GM21737 (cell line): ENCODE measurements around the gene KLF4.
"Not testable (repeated sequence)": the region's sequence is repeated elsewhere in the genome, so short reads cannot be mapped to it uniquely, and the experiment has no call there.

Experiments used
- ATAC-seq: cut with Tn5 transposase; IDR thresholded peaks from one replicate; pipeline ENCODE4 v1.9.1; 2021; ENCODE audit warnings: mild to moderate bottlenecking, moderate library complexity; ENCODE audit not compliant: unreplicated experiment

KLF4 gene

DNA sequence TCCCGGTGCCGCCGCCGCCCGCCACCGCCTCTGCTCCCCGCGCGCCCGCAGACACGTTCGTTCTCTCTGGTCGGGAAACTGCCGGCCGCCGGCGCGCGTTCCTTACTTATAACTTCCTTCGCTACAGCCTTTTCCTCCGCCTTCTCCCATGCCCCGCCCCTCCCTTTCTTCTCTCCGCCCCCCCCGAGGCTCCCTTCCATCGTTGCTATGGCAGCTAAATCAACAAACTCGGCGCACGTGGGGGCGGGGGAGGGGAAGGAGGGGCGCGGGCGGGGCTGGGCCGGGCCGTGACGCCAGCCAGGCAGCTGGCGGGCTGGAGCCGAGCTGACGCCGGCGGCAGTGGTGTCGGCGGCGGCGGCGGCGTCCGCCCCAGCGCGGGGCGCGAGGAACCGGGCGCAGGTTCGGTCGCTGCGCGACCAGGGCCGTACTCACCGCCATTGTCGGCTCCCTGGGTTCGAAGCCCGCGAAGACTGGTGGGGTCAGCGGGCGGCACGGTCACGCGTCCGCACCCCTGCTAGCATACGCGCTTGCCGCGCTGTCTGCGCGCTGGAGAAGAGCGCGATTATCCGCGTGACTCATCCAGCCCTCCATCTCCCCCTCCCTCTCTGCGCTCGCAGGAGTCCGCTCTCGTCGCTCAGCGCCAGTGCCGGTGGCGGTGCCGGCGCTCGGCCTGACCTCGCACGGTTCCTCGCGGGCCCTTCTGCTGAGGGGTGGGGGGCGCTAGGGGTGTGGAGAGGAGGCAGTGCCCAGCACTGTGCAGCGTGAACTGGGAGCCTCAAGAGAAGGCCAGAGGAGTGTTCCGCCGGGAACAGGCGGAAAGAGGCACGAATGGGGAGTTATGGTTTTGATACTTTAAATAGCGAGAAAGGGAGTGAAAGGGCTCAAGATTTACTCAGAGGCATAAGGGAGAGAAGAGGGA is at the start of gene KLF4:
Gene KLF4 (minus strand): TSS at position 83 of the 919 bp plus-strand sequence. CDS start 597 bp downstream, outside the sequence.
- peak; percentile 61 for ATAC-seq

DNA sequence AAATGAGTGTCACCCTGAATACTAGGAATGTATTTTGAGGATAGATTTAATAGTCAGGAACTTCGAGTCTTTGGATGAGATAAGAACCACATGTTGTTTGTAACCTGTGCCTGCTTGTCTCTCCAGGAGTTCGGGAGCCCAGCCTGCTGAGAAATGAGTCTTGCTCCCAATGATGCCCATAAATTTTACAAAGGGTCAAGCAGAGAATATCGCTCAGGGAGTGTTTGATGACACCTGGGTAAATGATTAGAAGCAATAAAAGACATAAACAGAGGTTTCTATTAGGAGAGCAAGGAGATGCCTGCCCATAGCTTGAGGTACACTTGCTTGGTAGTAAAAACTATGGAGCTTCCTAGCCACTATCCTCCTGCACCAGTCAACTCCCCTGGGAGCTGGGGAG is 46.9 kb upstream of the KLF4 start:
- no peak for ATAC-seq

DNA sequence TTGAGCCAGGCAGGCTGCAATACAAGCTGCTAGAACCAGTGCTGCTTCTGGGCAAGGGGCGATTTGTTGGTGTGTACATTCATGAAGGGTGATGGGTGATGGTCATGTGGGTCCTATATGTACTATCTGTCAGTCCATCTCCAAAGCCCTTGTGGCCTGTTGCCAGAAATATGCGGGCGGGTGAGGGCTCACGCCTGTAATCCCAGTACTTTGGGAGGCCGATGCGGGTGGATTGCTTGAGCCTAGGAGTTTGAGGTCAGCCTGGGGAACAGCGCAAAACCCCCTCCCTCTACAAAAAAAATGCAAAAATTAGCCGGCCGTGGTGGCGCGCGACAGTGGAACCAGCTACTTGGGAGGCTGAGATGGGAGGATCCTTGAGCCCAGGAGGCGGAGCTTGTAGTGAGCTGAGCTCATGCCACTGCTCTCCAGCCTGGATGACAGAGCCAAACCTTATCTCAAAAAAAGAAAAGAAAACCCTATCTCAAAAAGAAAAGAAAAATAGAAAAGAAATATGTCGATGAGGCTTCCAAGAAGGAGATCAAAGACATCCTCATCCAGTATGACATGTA is 45.0 kb upstream of the KLF4 start:
- no peak for ATAC-seq

DNA sequence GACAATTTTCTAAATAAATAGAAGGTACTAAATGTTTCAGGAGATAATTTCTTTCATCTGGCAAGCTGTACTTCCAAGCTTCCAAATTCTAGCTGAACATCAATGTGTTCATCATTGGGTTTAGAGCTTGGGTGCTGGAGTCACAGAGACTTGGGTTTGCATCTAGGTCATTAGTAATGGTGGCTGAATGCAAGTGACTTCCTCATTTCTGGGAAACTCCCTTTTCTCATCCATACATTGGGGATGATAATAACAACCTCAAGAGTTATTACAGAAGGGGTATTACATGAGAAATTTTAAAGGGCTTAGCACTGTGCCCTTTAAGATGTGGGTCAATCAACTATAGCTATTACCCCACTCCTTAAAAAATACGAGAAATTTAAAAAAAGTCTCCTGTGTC is 41.1 kb upstream of the KLF4 start:
- no peak for ATAC-seq

DNA sequence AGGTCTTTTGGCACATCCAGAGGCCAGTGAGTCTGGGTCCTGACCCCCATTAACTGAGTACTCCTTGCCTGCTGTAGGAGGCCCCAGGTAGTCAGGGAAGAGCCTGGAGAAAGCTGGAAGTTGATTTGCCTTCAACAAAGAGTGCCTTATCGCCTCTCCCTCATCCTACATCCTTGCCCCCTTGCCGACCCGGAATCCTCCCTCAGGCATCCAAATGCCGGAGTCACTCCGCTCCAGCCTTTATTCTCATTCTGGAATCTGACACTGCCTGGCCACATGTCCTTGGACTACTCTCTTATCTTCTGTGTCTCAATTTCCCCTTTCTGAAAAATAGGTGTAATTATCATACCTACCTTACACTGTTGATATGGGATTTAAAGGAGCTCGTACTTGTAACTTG is 39.1 kb upstream of the KLF4 start:
- no peak for ATAC-seq

DNA sequence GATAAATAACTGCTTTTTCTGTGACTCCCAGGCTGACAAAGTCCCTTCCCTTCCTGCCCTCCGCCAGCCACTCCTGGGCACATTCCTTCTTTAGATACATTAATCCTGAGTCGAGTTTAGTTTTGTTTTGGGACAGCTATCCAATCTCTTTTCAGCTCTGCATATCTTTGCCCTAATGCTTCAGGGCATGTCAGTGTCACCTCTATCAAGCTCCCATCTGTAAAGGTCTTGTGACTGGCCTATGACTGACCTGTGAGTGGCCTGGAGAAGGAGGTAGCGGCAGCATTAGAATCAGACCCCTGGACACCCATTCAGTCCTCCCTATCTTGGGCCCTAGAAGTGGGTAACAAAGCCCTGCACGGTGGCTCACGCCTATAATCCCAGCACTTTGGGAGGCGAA is 34.0 kb upstream of the KLF4 start:
- no peak for ATAC-seq

DNA sequence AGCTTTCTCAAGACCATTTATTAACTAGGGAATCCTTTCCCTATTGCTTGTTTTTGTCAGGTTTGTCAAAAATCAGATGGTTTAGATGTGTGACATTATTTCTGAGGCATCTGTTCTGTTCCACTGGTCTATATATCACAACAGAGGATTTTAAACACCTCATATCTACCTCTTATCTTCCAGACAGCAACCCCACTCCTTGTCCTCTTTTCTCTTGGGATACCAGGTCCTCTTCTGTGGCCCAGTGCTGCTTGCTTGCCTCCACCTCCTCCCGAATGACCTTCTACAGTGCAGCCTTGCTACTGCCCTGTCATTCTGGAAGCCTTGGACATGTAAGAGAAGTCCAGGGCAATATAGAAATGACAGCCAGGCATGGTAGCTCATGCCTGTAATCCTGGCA is 30.6 kb upstream of the KLF4 start:
- no peak for ATAC-seq

DNA sequence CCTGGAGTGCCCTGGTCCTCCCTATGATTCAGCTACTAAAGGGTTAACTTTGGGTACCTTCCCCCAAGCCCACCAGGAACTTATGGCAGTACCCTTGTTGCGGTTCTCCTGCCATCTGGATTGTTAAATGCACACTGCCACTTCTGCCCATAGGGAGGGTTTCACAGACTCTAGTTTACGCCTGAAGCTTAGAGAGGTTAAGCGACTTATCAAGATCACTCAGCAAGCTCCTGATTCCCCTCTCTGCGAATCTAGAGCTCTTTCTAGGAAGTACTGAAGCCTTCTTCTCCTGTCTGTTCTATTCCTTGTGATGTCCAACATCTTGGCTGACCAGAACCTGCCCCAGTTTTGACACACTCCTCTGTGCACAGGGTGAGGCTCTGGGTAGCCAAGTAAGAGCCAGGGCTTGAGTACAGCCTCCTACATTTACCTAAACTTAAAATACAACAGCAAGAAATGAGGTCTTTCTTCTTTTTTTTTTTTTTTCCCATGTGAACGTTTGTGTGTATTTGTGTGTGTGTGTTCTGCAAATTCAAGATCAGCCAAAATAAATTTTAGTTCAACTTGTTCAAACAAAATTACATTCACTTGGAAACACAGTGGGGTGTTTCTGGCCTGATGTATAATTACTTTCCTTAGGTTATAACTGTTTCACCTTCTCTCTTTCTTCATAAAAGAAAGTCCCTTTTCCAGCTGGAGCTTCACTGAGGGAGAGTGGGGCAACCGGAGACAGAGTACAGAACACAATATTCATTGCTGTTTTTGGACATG is 28.7 kb upstream of the KLF4 start:
- no peak for ATAC-seq

DNA sequence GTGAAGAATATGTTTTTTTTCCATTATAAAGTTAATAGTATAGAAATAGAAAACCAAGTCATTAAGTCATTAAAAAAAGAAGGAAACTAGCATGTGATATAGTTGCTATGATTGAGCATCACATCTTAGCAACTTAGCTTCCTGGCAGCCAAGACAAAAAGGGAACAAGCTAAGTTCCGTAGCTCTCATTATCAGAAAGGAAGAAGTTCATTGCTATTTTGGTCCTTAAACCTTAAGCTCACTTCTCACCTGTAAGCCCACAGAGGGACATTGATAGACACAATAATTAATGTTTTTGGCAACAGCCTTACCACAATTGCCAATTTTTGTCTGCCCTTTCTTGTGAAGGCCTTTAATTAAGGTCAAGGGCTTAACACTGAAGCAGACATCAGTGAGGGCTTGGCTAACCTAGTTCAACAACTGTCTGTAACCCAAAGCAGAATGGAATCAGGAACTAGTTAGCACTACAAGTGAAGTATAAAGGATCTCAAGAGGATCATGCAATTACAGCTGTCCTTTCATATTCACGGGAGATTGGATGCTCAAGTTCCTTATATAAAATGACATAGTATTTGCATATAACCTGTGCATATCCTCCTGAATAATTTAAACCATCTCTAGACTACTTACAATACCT is 24.0 kb upstream of the KLF4 start:
- ATAC-seq = no peak

DNA sequence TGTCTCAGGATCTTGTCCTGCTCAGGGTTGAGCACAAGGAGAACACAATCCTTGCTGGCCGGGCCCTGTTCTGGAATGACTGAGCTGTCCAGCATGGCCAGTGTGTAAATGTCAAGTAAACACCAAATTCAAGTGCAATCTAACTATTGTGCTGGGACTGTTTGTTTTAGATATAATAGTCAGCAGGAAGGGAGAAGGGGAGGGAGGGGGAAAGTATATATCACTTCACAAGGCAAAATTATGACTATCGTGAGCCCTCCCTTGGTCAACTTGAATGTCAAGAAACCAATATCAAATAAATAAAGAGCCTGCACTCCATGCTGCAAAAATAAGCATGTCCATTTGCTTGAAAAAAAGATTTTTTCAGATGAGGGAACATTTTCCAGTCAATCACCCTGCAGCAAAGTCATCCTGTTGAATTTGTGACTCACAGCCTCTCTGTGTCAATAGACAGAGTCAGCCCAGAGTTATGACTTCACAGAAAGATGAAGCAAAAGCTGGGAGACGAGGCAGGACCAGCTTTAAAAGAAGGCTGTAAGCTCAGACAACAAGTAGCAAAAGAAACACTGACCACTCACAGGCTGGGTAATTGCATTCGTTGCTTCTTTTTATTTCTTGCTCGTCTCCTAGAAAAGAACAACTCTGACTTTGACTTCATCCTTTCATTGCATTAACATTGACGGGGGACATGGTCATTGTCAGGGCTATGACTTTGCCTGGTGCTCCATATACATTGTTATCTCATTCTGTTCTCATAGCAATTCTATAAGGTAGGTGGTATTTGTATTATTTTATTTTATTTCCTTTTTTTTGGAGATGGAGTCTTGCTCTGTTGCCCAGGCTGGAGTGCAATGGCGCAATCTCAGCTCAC is 15.3 kb upstream of the KLF4 start:
- ATAC-seq = no peak

DNA sequence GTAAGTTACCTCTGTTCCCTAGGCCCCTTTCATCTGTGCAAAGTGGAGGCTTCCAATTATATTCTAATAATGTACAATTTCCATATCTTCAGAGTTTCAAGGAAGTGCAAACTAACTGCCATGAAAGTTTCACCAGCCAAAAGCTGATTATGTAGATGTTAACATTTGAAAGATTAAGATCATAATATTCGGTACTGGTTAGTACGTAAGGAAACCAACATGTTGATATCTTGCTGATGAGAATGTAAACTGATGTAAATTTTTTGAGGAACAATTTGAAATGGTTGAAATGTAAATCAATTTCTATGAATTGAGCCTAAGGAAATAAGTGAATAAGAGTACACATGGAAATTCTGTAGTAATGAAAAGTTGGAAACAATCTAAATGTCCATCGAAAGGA is 12.9 kb upstream of the KLF4 start:
- ATAC-seq = no peak

DNA sequence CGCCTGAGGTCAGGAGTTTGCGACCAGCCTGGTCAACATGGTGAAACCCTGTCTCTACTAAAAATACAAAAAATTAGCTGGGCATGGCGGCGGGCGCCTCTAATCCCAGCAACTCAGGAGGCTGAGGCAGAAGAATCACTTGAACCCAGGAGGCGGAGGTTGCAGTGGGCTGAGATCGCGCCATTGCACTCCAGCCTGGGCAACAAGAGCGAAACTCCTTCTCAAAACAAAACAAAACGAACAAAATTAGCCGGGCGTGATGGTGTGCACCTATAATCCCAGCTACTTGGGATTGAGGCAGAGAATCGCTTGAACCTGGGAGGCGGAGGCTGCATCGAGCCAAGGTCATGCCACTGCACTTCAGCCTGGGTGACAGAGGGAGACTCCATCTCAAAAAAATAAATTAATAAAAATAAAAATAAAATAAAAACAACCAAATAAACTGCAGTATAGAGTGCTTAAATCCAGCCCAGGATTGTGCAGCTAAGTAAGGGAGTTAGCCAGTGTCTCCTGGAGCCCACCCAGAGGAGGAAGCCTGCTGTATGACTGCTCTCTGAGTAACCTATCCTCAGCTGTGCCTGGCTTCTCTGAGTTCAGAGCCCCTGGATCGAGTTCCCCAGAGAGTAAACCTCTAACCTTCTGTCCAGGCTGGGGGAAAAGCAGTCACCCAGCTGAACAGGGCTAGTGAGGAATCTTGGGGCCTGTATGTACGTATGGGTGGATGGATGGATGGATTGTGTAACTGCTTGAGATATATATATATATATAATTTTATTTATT is 11.0 kb upstream of the KLF4 start:
- not testable (repeated sequence) for ATAC-seq

DNA sequence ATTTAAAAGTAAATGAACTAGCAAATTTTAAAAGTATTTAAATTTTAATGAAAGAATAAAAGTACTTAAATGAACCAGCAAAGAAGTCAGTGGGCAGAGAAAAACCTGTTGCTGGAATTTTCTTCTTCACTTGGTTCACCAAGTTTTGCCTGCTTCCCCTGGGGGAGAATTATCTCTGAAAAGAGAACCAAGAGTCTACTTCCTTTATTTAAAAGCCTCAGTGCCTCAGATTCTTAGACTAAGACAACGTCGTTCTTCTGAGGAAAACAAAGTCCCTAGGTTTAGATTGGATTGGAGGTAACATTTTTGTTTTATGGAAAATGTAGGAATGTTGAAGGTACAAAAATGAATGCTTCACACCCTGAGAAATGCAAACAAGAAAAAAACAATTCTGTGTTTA is 7.4 kb upstream of the KLF4 start:
- ATAC-seq = no peak

DNA sequence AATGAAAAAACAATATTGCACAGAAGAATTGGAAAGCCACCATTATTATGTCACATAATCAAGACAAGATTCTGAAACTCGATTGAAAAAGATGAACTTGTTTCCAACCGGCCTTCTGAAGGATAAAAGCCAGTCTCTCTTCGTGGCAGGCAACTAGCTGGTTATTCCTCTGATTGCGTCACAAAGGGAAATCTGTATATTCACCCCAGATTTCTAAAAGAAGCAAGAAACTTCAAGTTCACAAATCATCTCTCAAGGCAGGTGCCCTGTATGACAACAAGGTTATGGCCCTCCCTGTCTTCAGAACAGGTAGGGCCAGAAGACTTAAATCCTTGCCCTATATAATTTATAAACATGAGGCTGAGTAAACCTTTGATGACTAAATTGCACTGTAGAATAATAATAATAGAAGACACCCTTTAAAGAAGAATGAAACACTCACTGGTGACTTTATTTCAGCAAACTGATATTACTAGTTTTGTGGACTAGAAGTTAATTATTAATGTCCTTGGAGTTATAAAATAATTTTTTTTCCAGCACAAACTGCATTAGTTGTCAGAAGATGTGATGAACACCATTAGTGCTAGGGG is 2.9 kb upstream of the KLF4 start:
- ATAC-seq = no peak

DNA sequence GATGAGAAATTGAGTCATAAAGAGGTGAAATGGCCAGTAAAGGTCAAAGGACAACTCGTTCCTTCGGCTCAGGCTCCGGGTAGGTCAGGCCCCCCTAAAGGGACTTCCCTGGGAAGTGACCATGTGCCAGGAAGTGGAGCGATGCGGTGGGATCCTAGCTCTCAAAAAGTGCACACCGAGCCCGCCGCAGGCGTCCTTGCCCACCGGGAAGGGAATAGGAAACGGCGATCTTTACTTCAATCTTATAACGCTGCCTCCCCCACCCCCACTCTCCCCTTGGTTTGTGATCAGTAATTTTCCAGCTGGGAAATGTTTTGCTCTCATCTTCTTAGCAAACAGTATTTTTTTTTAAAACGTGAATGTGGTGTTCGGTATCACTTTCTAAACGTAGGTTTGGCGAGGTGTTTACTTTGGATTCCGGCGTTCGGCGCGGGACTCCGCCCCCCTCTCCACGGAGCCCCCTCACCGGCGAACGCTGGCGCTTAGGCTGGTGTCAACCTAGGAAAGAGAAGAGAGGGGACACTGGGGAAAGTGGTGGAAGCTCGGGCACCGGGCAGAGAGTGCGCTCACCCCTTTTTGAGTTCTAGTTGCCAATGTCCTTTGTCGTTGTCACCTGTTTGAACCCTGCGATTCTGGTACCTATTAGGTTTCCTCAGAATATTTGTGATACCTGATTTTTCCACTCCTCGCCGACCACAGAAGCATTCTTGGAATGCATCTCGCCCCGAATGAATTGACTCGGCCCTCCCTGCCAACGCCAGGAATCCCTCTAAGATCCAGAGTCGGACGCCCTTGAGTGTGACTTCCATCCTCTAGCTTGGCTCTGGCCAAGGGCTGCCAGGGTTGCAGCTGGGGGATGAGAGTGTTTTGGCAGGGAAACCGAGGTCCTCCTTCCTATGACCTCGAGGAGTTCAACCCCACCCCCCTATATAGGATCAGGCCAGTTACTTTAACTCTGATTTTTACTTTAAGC is 1.8 kb upstream of the KLF4 start:
- no peak for ATAC-seq

DNA sequence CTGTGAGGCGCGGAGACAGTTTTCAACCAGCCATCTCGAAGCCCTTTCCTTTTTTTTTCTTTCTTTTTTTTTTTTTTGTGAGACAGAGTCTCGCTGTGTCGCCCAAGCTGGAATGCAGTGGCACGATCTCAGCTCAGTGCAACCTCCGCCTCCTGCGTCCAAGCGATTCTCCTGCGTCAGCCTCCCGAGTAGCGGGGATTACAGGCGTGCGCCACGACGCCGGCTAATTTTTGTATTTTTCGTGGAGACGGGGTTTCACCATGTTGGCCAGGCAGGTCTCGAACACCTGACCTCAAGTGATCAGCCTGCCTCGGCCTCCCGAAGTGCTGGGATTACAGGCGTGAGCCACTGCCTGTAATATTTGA is 1.0 kb upstream of the KLF4 start:
- ATAC-seq = not testable (repeated sequence)

DNA sequence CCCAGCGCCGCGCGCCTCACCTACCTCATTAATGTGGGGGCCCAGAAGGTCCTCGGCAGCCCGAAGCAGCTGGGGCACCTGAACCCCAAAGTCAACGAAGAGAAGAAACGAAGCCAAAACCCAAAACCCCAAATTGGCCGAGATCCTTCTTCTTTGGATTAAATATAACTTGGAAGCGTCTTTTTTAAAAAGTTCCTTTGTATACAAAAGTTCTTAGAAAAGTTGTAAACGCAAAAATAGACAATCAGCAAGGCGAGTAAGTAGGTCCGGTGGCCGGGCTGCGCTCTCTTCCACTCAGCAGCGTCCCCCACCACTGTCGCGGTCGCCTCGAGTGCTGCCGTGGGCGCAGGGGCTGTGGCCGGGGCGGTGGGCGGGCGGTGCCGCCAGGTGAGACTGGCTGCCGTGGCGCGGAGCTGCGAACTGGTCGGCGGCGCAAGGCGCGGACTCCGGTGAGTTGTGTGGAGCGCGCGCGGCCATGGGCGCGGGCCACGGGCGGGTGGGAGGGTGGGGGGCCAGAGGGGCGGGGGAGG is 360 bp downstream of the KLF4 start:
- peak; percentile 21 for ATAC-seq
